Mucosa of descending colon (tissue), 3 donors: ENCODE measurements around the gene FAU. TPM values are rescaled to one million over a fixed set of nuclear protein-coding genes. Genes with fewer than 3 reads are reported as not detected.
"Not testable (repeated sequence)": the region's sequence is repeated elsewhere in the genome, so short reads cannot be mapped to it uniquely, and the experiment has no call there.

ENCODE experiments used
- ATAC-seq: fragments of 200-7000 bp; cut with Tn5 transposase; one replicate; pipeline ENCODE4 v1.9.1; 2020; ENCODE audit warnings: mild to moderate bottlenecking, moderate library complexity
- DNase-seq, 3 donors: peaks; one replicate each; pipeline ENCODE4 v3.0.0-alpha.2; 2020
- H3K36me3 ChIP-seq: fragments of 200-600 bp; one replicate; pipeline ENCODE4 v1.8.0; 2021; ENCODE audit warnings: low read depth, mild to moderate bottlenecking
- H3K4me1 ChIP-seq: fragments of 200-600 bp; one replicate; pipeline ENCODE4 v1.8.0; 2021; ENCODE audit warnings: low read depth, mild to moderate bottlenecking
- H3K4me3 ChIP-seq: fragments of 200-600 bp; one replicate; pipeline ENCODE4 v1.8.0; 2021; ENCODE audit warnings: mild to moderate bottlenecking
- H3K9me3 ChIP-seq: fragments of 200-600 bp; one replicate; pipeline ENCODE4 v1.8.0; 2021; ENCODE audit warnings: mild to moderate bottlenecking
- intact Hi-C, 2 donors: fragments of 100-400 bp; cut with DNase I in 1 of 2; cut with micrococcal nuclease in 1 of 2; formaldehyde crosslinking; loops; one replicate each; pipeline versions ENCODE4 v1.11.0 to v1.11.1; 2022; cut with DNase I, micrococcal nuclease
- total RNA-seq, 3 donors: library from RNA; stranded (reverse); fragmentation: NEBNext Ultra II Directional in 2 of 3; extraction: Animal tissue kit (Norgen Biotek cat#: 25700) in 2 of 3; gene quantifications; one replicate each; pipeline versions ENCODE4 v1.2.1 to v1.2.4, GENCODE V29; 2021 to 2023
- TF ChIP-seq, protein P1 (sequence below): fragments of 200-600 bp; IDR thresholded peaks from one replicate; pipeline ENCODE4 v1.8.0; 2022; ENCODE audit warnings: antibody characterized with exemption, mild to moderate bottlenecking
- donor health status: DM: no; HTN: no; CAD: no; lungs with moderate emphysema.
- donor health status: DM: no; HTN: no; CAD: no.
- donor health status: DM: no; HTN: yes; CAD: no.

FAU gene
- total RNA-seq, 3 donors from 2014 or later, result 680 to 873 (median 705) TPM

DNA sequence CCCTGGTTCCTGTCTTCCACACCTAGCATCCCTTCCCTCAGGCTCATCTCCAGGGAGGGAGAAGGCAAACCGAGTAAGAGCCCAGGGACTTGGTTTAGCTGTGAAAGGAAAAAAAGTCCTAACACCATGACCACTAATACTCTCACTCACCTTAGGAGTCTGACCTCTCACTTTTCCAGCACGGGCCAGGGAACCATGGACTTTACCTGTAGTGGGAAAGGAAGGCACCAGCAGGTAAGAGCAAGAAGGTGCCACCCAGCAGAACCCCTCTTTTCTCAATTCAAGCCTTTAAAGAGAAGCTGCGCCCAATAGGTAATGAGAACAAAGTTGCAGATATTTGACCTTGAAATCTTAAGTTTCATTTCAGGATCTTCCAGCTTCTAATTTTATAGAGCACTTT lies 1.1 kb downstream of the FAU start:
- peaks cover 34% of the 10 kb centered on the region for H3K4me1 ChIP-seq
- intact Hi-C loops, result no loop called here

DNA sequence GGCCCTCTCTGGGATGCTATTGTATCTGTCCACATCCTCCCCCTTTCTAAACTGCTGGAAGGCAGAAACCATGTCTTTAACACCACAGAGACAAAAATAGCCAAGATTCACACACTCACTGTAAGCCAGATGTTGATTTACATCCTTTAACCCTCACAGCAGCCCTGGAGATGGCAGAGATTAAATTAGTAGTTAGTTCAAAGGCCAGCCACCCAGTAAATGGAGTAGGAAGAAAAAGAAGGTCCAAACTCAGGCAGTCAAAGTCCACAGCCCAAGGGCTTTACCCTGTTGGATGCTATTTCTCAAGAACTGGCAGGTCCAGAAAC lies 2.3 kb downstream of the FAU start:
- TF ChIP-seq, protein P1, sequence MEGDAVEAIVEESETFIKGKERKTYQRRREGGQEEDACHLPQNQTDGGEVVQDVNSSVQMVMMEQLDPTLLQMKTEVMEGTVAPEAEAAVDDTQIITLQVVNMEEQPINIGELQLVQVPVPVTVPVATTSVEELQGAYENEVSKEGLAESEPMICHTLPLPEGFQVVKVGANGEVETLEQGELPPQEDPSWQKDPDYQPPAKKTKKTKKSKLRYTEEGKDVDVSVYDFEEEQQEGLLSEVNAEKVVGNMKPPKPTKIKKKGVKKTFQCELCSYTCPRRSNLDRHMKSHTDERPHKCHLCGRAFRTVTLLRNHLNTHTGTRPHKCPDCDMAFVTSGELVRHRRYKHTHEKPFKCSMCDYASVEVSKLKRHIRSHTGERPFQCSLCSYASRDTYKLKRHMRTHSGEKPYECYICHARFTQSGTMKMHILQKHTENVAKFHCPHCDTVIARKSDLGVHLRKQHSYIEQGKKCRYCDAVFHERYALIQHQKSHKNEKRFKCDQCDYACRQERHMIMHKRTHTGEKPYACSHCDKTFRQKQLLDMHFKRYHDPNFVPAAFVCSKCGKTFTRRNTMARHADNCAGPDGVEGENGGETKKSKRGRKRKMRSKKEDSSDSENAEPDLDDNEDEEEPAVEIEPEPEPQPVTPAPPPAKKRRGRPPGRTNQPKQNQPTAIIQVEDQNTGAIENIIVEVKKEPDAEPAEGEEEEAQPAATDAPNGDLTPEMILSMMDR, result no peak
- peaks cover 5% of the 10 kb centered on the region for H3K36me3 ChIP-seq
- H3K9me3 ChIP-seq, result no peaks in the 10 kb centered on the region
- ATAC-seq (no peak), DNase-seq (no peak)
- H3K4me3 ChIP-seq, result no peak overlapping the region
- intact Hi-C loops, result no loop called here
- H3K4me1 ChIP-seq, result peaks cover 34% of the 10 kb centered on the region

More for the DNA sequence above, 1.1 kb downstream of the FAU start:
- Histone ChIP-seq H3K9me3 (no peaks in the 10 kb centered on the region), H3K36me3 (peaks cover 5% of the 10 kb centered on the region), H3K4me3 (no peak overlapping the region)
- no peak for ATAC-seq
- TF ChIP-seq, protein P1, result no peak
- no peak for DNase-seq

DNA sequence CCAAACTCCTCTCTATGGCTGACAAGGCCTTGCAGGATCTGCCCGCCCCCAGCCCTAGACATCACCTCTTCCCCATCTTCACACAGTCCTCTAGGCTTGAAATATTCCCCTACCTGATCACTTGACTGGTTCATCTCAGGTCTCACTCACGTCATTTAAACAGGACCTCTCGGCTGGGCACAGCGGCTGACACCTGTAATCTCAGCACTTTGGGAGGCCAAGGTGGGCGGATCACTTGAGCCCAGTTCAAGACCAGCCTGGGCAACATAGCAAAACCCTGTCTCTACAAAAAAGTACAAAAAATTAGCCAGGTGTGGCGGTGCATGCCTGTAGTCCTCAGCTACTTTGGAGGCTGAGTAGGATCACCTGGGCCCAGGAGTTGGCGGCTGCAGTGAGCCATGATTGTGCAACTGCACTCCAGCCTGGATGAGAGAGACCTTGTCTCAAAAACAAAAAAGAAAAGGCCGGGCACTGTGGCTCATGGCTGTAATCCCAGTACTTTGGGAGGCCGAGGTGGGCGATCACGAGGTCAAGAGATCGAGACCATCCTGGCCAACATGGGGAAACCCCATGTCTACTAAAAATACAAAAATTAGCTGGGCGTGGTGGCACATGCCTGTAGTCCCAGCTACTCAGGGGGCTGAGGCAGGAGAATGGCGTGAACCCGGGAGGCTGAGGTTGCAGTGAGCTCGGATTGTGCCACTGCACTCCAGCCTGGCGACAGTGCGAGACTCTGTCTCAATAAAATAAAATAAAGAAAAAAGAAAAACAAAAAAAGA lies 2.9 kb downstream of the FAU start:
- H3K36me3 ChIP-seq, intact Hi-C loops: not testable (repeated sequence)

DNA sequence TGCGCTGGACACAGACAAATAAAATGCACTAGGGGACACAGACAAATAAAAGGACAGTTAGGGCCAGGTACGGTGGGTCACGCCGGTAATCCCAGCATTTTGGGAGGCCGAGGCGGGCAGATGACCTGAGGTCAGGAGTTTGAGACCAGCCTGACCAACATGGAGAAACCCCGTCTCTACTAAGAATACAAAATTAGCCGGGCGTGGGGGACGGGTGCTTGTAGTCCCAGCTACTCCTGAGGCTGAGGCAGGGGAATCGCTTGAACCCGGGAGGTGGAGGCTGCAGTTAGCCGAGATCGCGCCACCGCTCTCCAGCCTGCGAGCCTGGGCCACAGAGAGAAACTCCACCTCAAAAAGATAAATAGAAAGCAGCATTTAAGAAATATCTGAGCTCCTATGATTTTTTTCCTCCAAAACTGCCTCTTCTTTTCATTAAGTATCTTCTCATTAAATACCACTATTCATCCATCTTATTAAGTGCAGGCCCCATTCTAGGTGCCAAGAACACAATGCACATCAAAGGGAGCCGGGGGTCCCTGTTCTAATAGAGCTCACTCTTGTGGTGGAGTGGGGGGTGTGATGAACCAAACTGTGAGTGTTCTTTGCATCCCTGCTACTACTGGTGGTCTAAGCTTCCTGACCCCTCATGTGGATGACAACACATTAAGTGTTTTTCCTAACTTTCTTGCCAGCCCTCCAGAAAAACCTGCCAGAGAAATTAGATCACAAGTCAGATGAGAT lies 3.7 kb downstream of the FAU start:
- ATAC-seq (no peak), DNase-seq (peak in 1 of 3 donors; percentile 62)
- Histone ChIP-seq H3K36me3 (peaks cover 5% of the 10 kb centered on the region), H3K9me3 (no peaks in the 10 kb centered on the region), H3K4me3 (no peak overlapping the region), H3K4me1 (peaks cover 32% of the 10 kb centered on the region)
- intact Hi-C loops, result no loop called here
- TF ChIP-seq, protein P1, result peak; percentile 5

More for the DNA sequence above, 2.9 kb downstream of the FAU start:
- peak in 1 of 3 donors; percentile 24 for DNase-seq
- H3K4me1 ChIP-seq, result peaks cover 34% of the 10 kb centered on the region
- not testable (repeated sequence) for ATAC-seq, H3K9me3 ChIP-seq, H3K4me3 ChIP-seq

DNA sequence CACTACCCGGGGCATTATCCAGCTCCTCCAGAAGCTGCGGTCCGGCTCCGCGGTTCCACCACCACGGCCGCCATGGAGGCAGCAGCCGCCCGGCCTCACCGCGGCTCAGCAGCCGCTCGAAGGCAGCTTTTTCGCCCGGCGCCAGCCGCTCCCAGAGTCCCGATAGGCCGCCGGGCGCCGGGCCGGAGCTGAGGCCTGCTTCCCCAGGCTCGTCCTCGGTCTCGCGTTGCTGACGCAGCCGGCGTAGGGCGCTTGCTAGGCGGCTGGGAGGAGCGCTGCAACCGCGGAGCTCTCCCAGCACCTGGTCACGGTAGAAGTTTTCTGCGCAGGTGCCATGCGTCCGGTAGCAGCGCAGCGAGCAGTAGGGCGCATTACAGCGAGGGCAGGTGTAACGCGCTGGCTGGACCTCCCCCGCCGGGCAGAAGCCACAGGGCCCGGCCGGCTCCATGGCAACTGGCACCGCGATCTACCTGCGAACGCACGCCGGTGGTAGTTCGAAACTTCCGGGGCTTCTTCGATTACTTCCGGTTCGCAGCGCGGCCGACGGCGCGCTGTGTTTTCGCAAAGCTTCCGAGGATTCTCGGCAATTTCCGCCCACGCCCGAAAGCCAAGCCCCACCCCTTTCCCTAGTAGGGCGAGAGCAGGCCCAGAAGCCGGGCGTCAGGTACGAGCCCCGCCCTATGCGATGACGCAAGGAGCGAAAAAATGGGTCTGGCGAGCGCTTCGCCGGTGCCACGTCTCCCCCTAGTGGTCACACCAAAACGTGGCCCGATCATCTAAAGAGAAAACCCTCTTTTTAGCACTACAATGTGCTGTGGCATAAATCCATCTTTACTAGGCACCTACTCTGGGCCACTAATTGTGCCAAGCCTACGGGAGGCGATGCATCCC lies 4.5 kb downstream of the FAU start, which contains the start of gene ZNHIT2:
Gene ZNHIT2, minus strand, starts transcription at position 496 of the 891 bp plus-strand sequence. Its CDS starts 48 bp downstream, at position 448.
- TF ChIP-seq, protein P1, result peak; percentile 96
- H3K9me3 ChIP-seq, result no peaks in the 10 kb centered on the region
- intact Hi-C loops, result no loop called here
- ATAC-seq (peak; percentile 83), DNase-seq (peak; percentile 100)
- H3K36me3 ChIP-seq, result peaks cover 5% of the 10 kb centered on the region
- H3K4me3 ChIP-seq, result peak within 1 kb of the TSS; percentile 78
- H3K4me1 ChIP-seq, result peaks cover 34% of the 10 kb centered on the region
